Body of pancreas (tissue), 4 donors: ENCODE data around the gene HOXD12.
A peak's percentile ranks its signal among the peaks of the same experiment; 100 is the strongest.

Experiments
- POLR2A ChIP-seq, 3 donors: fragments of 450-650 bp; IDR thresholded peaks; one replicate each; pipeline ENCODE4 v1.6.1; 2016; ENCODE audit warnings: antibody characterized with exemption in 3 of 3, mild to moderate bottlenecking in 2 of 3
- TF ChIP-seq, protein P1 (sequence below), 7 experiments: fragments of 450-650 bp in 4 of 7; fragments of 200-600 bp in 3 of 7; sonication (generic) in 3 of 7; IDR thresholded peaks; one replicate each; pipeline ENCODE4 v1.5.1; 2016 to 2019; ENCODE audit warnings: antibody characterized with exemption in 7 of 7

- no peak for TF ChIP-seq POLR2A (IDR thresholded peaks at IDR 0.05)
- TF ChIP-seq, protein P1, sequence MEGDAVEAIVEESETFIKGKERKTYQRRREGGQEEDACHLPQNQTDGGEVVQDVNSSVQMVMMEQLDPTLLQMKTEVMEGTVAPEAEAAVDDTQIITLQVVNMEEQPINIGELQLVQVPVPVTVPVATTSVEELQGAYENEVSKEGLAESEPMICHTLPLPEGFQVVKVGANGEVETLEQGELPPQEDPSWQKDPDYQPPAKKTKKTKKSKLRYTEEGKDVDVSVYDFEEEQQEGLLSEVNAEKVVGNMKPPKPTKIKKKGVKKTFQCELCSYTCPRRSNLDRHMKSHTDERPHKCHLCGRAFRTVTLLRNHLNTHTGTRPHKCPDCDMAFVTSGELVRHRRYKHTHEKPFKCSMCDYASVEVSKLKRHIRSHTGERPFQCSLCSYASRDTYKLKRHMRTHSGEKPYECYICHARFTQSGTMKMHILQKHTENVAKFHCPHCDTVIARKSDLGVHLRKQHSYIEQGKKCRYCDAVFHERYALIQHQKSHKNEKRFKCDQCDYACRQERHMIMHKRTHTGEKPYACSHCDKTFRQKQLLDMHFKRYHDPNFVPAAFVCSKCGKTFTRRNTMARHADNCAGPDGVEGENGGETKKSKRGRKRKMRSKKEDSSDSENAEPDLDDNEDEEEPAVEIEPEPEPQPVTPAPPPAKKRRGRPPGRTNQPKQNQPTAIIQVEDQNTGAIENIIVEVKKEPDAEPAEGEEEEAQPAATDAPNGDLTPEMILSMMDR (IDR thresholded peaks at IDR 0.05), result peak in 6 of 7 experiments; percentile 18 to 45 (median 37)
Observed at GRCh38 chr2:176079831-176080539, 19.6 kb upstream of the HOXD12 start.
